ENCODE data around the gene CCDC141. TPM values are rescaled to one million over a fixed set of nuclear protein-coding genes. Genes with fewer than 3 reads are reported as not detected.

The CCDC141 gene
- polyA plus RNA-seq, 1 donor: 0.70 TPM

DNA sequence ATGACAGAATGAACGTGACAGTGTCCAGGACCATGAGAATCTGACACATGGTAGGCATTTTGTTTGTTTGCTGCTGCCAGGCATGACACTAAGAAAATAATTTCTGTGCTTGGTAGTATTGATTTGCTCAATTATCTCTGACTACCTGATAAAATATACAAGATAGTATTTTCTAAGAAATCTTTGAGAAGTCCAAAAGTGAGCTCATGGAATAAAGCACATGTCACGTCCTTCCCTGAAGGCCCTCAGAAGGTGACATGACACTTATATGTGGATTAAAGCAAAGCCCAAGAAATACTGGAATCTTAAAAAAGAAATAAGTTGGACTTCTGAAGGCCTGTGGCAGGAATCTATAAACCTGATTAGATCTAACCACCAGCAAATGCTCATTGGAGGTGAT lies 238.9 kb downstream of the CCDC141 start:
- Histone ChIP-seq H3K27ac (ENCODE audit: low read length) (no peak overlapping the region), H3K36me3 (ENCODE audit: control insufficient read depth, insufficient read depth, low read length) (no peaks in the 10 kb centered on the region), H3K27me3 (ENCODE audit: control insufficient read depth, insufficient read depth, low read length) (no peaks in the 10 kb centered on the region), H3K4me1 (ENCODE audit: control insufficient read depth, insufficient read depth, low read length) (no peaks in the 10 kb centered on the region), H3K4me3 (ENCODE audit: low read length) (no peak overlapping the region), H3K9me3 (ENCODE audit: control insufficient read depth, low read depth, low read length) (no peaks in the 10 kb centered on the region)
- no CpG with 5 or more reads among the region's 2 CpGs for WGBS (ENCODE audit: insufficient coverage, low lambda C conversion rate)
- DNase-seq: no peak

DNA sequence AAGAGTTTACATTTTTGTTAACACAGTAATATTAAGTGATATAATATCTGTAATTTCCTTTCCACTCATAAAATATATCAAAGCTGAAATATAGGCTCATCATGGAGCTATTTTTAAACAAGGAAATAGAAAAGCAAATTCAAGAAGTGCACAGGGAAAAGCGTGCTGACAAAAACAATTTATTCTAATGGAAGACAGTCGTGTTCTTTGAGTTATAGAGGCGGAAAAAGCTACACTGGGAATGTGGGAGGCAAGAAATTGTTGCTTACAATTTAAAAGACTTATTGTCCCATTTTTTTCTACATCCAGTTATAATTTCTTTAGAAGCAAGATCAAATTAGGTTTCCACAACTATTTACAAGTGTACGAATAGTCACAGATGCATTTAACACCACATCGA lies 239.5 kb downstream of the CCDC141 start:
- no peaks in the 10 kb centered on the region for H3K4me1 ChIP-seq (ENCODE audit: control insufficient read depth, insufficient read depth, low read length)
- H3K36me3 ChIP-seq (ENCODE audit: control insufficient read depth, insufficient read depth, low read length): no peaks in the 10 kb centered on the region
- no peaks in the 10 kb centered on the region for H3K27me3 ChIP-seq (ENCODE audit: control insufficient read depth, insufficient read depth, low read length)
- no peak overlapping the region for H3K4me3 ChIP-seq (ENCODE audit: low read length)
- no peak overlapping the region for H3K27ac ChIP-seq (ENCODE audit: low read length)
- H3K9me3 ChIP-seq (ENCODE audit: control insufficient read depth, low read depth, low read length): no peaks in the 10 kb centered on the region
- 97% methylated on average over 5 of the region's 5 CpGs for WGBS (ENCODE audit: insufficient coverage, low lambda C conversion rate)
- DNase-seq: no peak

DNA sequence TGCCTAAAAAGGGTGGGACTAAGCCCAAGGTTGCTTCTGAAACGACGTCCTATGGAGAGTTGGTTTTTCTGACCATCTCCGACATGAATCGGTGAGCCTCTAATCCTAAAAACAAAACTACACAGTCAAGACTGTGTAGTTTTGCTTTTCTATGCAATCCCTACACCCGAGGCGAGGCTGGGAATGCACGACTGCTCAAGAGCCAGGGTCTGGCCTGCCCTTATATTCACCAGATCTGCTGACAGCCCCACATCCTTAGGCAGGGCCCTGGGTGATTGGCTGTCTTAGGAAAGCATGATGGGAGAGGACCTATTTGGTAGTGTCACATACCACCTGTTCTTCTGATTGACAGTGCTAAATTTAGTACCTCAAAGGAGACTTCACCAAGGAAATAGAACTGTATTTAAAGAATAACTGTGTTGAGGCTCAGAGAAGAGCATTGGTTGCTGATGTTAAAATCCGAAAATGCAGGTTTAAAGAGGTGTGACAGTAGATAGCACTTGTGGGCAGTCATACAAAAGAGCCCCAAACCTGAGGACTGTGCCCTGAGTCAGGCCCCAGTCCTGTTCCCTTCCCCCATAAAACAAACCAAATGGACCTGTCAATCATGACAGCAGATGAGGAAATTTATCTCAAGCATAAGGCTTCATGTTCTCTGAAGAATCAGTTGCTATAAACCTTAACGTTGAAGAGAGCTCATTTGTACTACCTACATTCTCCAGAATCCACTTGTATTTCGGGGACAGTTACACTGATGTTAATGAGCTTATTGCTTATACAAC lies 242.5 kb downstream of the CCDC141 start, which contains the start of gene TTN:
Gene TTN (minus strand): TSS at position 197 of the 782 bp plus-strand sequence. CDS start 2,781 bp downstream, outside the sequence.
- H3K9me3 ChIP-seq (ENCODE audit: control insufficient read depth, low read depth, low read length): no peaks in the 10 kb centered on the region
- no peaks in the 10 kb centered on the region for H3K4me1 ChIP-seq (ENCODE audit: control insufficient read depth, insufficient read depth, low read length)
- no peak within 1 kb of the TSS for H3K4me3 ChIP-seq (ENCODE audit: low read length)
- no peaks in the 10 kb centered on the region for H3K36me3 ChIP-seq (ENCODE audit: control insufficient read depth, insufficient read depth, low read length)
- no peak within 1 kb of the TSS for H3K27ac ChIP-seq (ENCODE audit: low read length)
- no peak for DNase-seq
- no CpG with 5 or more reads among the region's 10 CpGs for WGBS (ENCODE audit: insufficient coverage, low lambda C conversion rate)
- no peaks in the 10 kb centered on the region for H3K27me3 ChIP-seq (ENCODE audit: control insufficient read depth, insufficient read depth, low read length)

DNA sequence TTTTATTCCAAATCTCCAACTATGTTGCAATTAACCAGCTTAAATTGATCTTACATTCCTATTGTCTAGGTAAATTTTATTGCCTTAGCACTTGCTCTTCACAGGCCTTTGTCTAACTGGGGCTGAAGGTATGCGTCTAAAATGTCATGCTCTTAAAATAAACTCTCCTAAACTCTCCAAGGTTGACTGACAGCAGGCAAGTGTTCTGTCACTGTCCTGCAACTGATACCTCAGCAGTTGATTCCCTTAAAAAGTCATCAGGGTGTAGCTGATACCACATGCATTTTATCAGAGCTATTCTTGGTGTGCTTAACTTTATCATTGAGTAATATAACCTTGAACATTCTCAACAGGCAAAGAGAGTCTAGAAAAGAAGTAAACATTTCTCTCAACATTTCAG lies 243.4 kb downstream of the CCDC141 start:
- no peaks in the 10 kb centered on the region for H3K9me3 ChIP-seq (ENCODE audit: control insufficient read depth, low read depth, low read length)
- no CpG with 5 or more reads among the region's 1 CpG for WGBS (ENCODE audit: insufficient coverage, low lambda C conversion rate)
- H3K36me3 ChIP-seq (ENCODE audit: control insufficient read depth, insufficient read depth, low read length): no peaks in the 10 kb centered on the region

DNA sequence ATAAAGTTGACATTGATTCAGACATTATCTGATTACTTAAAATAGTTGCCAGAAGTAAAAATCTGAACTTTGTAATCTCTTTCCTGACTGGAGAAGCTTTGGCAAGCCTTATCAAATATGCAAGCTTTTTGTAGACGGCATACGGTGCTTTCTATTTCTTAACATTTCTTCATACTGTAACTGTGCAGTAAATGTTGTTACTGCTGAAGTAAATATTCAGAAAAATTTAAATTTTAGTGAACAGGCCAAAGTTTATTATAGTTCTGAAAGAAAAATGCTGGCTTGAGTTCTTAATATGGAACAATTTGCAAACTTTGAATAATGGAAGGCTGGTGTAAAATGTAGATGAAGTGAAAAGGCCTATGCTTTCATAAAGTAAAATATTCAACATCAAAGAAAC lies 244.5 kb downstream of the CCDC141 start:
- no peak for DNase-seq
- no CpG with 5 or more reads among the region's 2 CpGs for WGBS (ENCODE audit: insufficient coverage, low lambda C conversion rate)

More for the DNA sequence above, 243.4 kb downstream of the CCDC141 start:
- Histone ChIP-seq H3K27ac (ENCODE audit: low read length) (no peak overlapping the region), H3K27me3 (ENCODE audit: control insufficient read depth, insufficient read depth, low read length) (no peaks in the 10 kb centered on the region), H3K4me1 (ENCODE audit: control insufficient read depth, insufficient read depth, low read length) (no peaks in the 10 kb centered on the region), H3K4me3 (ENCODE audit: low read length) (no peak overlapping the region)
- no peak for DNase-seq

DNA sequence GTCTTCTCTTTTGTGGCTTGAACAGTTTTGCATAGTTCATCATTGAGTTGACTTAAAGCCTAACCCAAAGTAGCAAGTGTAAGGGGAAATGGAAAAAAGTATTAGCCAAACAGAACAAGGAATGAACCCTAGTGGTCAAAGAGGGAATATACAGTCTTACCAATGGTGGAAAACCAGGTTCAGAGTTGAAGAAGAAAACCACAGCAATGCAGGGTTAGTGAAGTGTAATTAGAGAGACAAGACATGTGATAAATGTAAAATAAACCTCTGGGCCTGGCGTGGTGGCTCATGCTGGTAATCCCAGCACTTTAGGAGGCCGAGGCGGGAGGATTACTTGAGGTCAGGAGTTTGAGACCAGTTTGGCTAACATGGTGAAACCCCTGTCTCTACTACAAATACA lies 245.1 kb downstream of the CCDC141 start:
- WGBS (ENCODE audit: insufficient coverage, low lambda C conversion rate): no CpG with 5 or more reads among the region's 3 CpGs
- H3K4me3 ChIP-seq (ENCODE audit: low read length): no peak overlapping the region
- H3K36me3 ChIP-seq (ENCODE audit: control insufficient read depth, insufficient read depth, low read length): peaks cover 2% of the 10 kb centered on the region
- no peaks in the 10 kb centered on the region for H3K4me1 ChIP-seq (ENCODE audit: control insufficient read depth, insufficient read depth, low read length)
- H3K27me3 ChIP-seq (ENCODE audit: control insufficient read depth, insufficient read depth, low read length): no peaks in the 10 kb centered on the region
- no peak overlapping the region for H3K27ac ChIP-seq (ENCODE audit: low read length)
- no peaks in the 10 kb centered on the region for H3K9me3 ChIP-seq (ENCODE audit: control insufficient read depth, low read depth, low read length)
- no peak for DNase-seq

More for the DNA sequence above, 244.5 kb downstream of the CCDC141 start:
- Histone ChIP-seq H3K27ac (ENCODE audit: low read length) (no peak overlapping the region), H3K9me3 (ENCODE audit: control insufficient read depth, low read depth, low read length) (no peaks in the 10 kb centered on the region), H3K4me1 (ENCODE audit: control insufficient read depth, insufficient read depth, low read length) (no peaks in the 10 kb centered on the region), H3K4me3 (ENCODE audit: low read length) (no peak overlapping the region), H3K27me3 (ENCODE audit: control insufficient read depth, insufficient read depth, low read length) (no peaks in the 10 kb centered on the region), H3K36me3 (ENCODE audit: control insufficient read depth, insufficient read depth, low read length) (no peaks in the 10 kb centered on the region)

DNA sequence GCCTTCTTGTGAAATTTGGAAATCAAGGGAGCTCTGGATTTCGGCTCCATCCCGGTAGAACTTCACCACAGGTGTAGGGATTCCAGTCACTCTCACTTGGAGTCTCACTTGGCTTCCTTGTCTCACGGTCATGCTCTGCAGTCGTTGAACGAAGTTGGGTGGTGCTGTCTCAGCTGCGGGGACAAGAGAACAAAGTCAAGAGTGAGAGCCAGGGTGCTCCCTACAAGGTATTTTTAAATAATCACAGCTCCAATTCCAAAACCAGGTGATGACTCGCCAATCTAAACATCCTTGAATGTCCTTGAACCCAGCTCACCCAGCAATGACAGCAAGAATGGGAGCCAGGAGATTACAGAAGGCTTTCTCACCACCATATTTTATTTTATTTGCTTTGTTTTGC lies 249.4 kb downstream of the CCDC141 start:
- H3K27me3 ChIP-seq (ENCODE audit: control insufficient read depth, insufficient read depth, low read length): no peaks in the 10 kb centered on the region
- no peaks in the 10 kb centered on the region for H3K4me1 ChIP-seq (ENCODE audit: control insufficient read depth, insufficient read depth, low read length)
- no CpG with 5 or more reads among the region's 7 CpGs for WGBS (ENCODE audit: insufficient coverage, low lambda C conversion rate)
- DNase-seq: no peak
- H3K9me3 ChIP-seq (ENCODE audit: control insufficient read depth, low read depth, low read length): peaks cover 3% of the 10 kb centered on the region
- peaks cover 9% of the 10 kb centered on the region for H3K36me3 ChIP-seq (ENCODE audit: control insufficient read depth, insufficient read depth, low read length)
- H3K27ac ChIP-seq (ENCODE audit: low read length): no peak overlapping the region
- H3K4me3 ChIP-seq (ENCODE audit: low read length): no peak overlapping the region

DNA sequence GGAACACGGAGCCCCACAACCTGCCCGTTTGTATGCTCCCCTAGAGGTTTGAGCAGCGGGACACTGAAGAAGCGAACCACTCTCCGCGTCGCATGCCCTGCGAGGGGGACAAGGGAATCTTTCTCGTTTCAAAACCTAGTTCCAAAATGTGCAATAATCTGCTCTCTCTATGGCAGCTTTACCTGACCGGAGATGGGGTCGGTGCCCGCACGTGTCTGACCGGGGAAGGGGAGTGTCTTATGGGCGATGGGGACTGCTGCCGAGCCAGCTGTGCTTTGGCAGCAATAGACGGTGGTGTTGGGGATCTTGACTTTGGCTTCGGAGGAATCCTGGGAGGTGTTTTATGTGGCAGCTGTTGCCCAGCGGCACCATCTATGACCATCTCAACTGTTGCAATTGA lies 250.6 kb downstream of the CCDC141 start:
- DNase-seq: no peak
- no CpG with 5 or more reads among the region's 19 CpGs for WGBS (ENCODE audit: insufficient coverage, low lambda C conversion rate)
- Histone ChIP-seq H3K4me3 (ENCODE audit: low read length) (no peak overlapping the region), H3K27ac (ENCODE audit: low read length) (no peak overlapping the region), H3K36me3 (ENCODE audit: control insufficient read depth, insufficient read depth, low read length) (peaks cover 9% of the 10 kb centered on the region), H3K27me3 (ENCODE audit: control insufficient read depth, insufficient read depth, low read length) (no peaks in the 10 kb centered on the region), H3K4me1 (ENCODE audit: control insufficient read depth, insufficient read depth, low read length) (no peaks in the 10 kb centered on the region), H3K9me3 (ENCODE audit: control insufficient read depth, low read depth, low read length) (peaks cover 3% of the 10 kb centered on the region)

DNA sequence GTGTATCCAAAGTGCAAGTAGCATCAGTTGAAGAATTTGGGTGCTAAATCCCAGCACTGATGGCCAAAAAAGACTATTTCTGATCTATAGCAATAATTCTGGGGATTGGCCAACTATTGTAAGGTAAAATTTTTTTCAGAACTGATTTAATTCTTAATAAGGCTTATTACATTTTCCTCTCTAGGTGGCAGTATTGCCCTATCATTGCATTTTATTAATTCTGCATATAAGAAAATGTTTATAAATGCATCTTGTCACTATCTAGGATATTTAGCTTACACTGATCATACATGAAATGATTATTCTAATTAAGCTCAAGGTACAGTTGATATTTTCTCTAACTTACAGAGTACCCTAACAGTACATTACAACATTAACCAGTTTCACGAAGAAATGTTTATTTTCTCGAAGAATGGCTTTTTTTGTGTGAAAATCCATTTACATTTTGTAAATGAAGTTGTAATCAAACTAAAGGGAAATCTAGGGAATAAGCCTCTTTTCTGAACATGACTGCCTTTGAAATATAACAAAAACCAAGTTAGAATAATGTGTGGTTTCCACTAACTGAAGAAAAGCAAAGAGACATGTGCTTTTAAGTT lies 253.8 kb downstream of the CCDC141 start:
- Histone ChIP-seq H3K36me3 (ENCODE audit: control insufficient read depth, insufficient read depth, low read length) (peaks cover 9% of the 10 kb centered on the region), H3K27ac (ENCODE audit: low read length) (no peak overlapping the region), H3K9me3 (ENCODE audit: control insufficient read depth, low read depth, low read length) (peaks cover 3% of the 10 kb centered on the region), H3K27me3 (ENCODE audit: control insufficient read depth, insufficient read depth, low read length) (no peaks in the 10 kb centered on the region), H3K4me1 (ENCODE audit: control insufficient read depth, insufficient read depth, low read length) (no peaks in the 10 kb centered on the region), H3K4me3 (ENCODE audit: low read length) (no peak overlapping the region)
- DNase-seq: no peak
- WGBS (ENCODE audit: insufficient coverage, low lambda C conversion rate): 100% methylated on average over 2 of the region's 2 CpGs

DNA sequence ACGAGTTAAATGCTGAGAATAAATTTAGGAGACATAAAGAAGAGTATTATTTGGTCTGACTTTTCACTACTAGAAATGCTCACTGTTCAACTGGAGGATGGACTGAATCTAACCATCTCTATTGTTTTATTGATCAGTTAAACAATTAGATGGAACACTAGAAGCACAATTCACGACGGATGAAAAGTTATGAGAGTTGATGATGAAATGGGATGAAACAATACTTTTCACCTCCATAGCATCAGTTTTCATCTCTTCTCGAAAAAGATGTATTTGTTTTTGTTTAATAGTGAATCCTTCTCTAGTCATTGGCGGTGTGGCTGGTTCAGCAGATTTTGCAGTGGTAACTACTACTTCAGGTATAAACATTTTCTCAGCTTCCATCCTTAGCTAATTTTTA lies 262.0 kb downstream of the CCDC141 start:
- H3K36me3 ChIP-seq (ENCODE audit: control insufficient read depth, insufficient read depth, low read length): peaks cover 10% of the 10 kb centered on the region
- no peaks in the 10 kb centered on the region for H3K4me1 ChIP-seq (ENCODE audit: control insufficient read depth, insufficient read depth, low read length)
- no peak overlapping the region for H3K27ac ChIP-seq (ENCODE audit: low read length)
- no peak for DNase-seq
- no peaks in the 10 kb centered on the region for H3K9me3 ChIP-seq (ENCODE audit: control insufficient read depth, low read depth, low read length)
- WGBS (ENCODE audit: insufficient coverage, low lambda C conversion rate): 68% methylated on average over 3 of the region's 5 CpGs
- no peak overlapping the region for H3K4me3 ChIP-seq (ENCODE audit: low read length)
- no peaks in the 10 kb centered on the region for H3K27me3 ChIP-seq (ENCODE audit: control insufficient read depth, insufficient read depth, low read length)

All from large intestine (tissue), 3 donors.